Suppressor macrophage treated with lipopolysaccharide for 1 hour (primary cell): ENCODE results near the gene G6PC1.
"Not testable (repeated sequence)": the region's sequence is repeated elsewhere in the genome, so short reads cannot be mapped to it uniquely, and the experiment has no call there.

ENCODE experiments used
- DNase-seq, 3 donors: peaks; one replicate each; pipeline ENCODE4 v3.0.0-alpha.2; 2020 to 2022

Gene G6PC1

GRCh38 chr17:42873932-42874695 lies 26.5 kb upstream of the G6PC1 start:
- not testable (repeated sequence) for DNase-seq

DNA sequence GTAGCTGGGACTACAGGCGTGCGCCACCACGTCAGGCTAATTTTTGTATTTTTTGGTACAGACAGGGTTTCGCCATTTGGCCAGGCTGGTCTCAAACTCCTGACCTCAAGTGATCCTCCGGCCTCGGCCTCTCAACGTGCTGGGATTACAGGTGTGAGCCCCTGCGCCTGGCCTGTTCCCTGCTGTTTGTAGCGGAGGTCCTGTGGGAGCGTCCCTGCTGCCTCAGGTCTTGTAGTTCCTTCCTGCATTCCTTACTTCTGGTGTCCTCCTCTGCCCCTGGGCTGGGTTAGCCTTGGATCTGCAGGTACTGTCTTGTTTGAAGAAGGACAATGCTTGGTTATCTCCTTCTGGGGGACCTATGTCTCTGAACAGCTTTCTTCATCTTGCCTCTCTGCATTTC lies 23.6 kb upstream of the G6PC1 start:
- DNase-seq = no peak

DNA sequence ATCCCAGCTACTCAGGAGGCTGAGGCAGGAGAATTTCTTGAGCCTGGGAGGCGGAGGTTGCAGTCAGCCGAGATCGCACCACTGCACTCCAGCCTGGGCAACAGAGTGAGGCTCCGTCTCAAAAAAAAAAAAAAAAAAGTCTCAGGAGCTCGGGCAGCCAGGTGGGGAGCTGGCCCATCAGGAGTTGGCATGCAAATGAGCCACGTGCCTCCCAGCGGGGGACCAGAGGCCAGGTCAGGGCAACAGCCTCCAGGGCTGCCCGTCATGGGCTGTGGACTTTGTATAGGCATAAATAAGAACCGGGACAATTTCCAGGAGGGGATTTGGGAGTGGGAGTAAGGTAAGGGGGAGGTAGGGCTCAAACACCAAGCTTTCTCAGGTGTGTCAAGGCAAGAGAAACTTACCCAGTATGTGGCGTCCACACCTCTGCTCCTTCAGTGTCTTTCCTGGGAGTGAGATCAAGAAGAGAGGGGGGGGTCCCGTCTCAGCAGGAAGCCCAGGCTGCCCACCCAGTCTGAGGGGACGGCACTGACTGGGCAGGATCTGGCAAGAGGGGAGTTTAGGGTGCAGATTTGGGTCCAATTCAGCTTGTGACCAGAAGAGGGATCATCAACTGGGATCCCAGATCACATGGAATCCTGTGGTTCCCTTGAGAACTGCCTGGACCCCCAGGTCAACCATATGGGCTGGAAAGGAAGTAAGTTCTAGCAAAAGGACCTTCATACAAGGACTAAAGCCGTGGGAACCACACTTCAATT lies 22.3 kb upstream of the G6PC1 start:
- DNase-seq = no peak

DNA sequence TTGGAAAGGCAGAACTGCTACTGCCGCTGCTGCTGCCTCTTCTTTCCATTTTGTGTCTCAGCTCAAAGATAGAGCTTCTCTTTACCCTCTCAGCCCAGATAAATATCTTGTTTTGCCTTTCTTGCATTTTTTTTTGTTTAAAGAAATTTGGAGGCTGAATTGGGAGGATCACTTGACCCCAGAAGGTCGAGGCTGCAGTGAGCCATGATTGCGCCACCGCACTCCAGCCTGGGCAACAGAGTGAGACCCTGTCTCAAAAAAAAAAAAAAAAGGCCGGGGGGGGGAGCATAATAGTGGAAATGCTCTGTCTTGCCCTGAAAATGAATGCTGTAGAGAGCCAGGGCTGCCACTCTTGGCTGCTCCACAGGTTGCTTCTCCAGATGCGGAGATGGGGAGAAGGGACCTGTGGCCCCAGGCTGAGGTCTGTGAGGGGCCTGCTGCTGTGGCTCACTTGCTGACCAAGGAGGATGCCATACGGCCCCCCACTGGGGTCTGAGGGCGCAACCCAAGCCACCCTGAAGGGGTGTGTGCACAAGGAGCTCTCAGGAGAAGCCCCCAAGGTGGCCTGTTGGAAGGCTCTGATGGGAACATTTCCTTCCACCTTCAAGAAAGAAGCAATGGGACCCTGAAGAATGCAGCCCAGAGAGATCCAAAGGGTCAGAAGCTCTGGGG lies 21.5 kb upstream of the G6PC1 start:
- no peak for DNase-seq

GRCh38 chr17:42879596-42879985 lies 21.0 kb upstream of the G6PC1 start:
- DNase-seq = no peak

- DNase-seq = no peak
Measured at GRCh38 chr17:42880776-42881310, 19.8 kb upstream of the G6PC1 start.

- DNase-seq = not testable (repeated sequence)
Measured at GRCh38 chr17:42881706-42882105, 18.9 kb upstream of the G6PC1 start.

GRCh38 chr17:42882166-42882565 lies 18.4 kb upstream of the G6PC1 start:
- DNase-seq = no peak

DNA sequence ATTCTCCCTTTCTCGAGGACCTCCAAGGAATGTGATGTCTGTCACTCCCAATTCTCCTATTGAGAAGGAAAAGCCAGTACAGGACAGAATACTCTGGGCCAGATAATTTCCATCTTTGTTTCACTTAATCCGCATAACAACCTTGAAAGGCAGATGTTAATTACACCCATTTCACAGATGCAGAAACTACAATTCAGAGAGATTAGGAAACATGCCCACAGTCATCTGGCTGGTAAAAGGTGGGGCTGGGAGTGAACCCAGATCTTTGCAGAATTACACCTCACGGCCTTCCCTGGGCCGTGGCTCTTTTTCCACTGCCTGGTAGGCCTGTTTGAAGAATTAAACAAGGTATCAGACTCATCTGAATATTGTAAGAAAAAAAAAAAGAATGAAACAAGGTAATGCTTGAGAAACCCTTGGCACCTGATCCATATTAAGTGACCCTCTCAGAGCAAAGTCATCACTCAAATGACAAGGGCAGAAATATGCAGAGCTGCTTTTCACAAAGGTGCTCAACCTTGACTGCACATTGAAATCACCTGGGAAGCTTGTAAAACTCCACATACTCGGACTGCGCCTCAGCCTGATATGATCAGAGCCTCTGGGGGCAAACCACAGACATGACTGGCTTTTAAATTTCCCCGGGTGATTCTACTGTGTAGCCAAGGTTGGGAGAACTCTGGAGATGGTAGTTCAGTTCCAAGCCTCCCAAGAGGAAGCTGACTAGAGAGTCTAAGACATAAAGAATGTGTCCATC lies 16.6 kb upstream of the G6PC1 start:
- no peak for DNase-seq

DNA sequence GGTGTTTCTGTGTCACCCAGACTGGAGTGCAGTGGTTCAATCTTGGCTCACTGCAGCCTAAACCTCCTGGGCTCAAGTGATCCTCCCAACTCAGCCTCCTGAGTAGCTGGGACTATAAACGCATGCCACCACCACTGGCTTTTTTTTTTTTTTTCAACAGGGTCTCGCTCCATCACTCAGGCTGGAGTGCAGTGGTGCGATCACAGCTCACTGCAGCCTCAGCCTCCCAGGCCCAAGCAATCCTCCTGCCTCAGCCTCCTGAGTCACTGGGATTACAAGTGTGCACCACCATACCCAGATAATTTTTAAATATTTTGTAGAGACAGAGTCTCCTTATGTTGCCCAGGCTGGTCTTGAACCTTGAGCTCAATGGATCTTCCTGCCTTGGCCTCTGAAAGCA lies 14.8 kb upstream of the G6PC1 start:
- not testable (repeated sequence) for DNase-seq

GRCh38 chr17:42886283-42887176 lies 14.1 kb upstream of the G6PC1 start:
- DNase-seq = peak; percentile 51 to 53 (median 51)

DNA sequence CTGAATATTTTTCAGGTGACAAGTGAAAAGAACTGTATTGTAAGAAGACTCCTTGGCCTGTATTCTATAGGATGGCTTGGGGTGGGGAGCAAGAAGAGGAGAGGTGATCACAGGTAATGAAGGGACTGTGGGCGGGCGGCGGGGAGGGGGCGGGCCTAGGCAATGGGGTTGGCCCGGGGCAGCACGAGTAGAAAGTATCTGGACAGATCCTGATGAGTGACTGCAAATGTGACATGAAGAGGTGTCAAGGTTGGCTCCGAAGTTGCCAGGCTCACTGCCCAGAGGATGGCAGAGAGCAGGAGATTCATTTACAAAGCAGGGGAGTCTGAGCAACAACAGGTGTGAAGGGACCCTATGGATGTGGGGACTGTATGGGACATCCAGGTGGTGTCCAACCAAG lies 10.8 kb upstream of the G6PC1 start:
- DNase-seq = no peak

- peak in 1 of 3 donors; percentile 19 for DNase-seq
Measured at GRCh38 chr17:42891539-42892152, 9.0 kb upstream of the G6PC1 start.

DNA sequence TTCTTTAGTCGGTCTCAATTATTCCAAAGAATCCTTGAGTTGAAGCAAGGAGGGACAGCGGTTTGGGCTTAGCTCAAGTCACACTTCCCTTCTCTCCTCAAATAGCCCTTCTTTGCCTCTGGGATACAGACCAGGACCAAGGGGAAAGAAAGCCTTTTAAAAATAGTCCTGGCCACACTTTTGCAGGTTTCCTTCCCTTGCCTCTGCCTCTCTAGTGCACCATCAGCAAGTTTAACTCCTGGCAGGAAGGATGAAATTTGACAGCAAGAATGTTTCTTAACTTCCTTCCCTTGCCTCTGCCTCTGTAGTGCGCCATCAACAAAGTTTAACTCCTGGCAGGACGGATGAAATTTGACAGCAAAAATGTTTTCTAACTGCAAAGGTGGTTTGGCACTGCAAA lies 7.2 kb upstream of the G6PC1 start:
- DNase-seq = peak in 1 of 3 donors; percentile 26

- DNase-seq = no peak
Measured at GRCh38 chr17:42894283-42895184, 6.1 kb upstream of the G6PC1 start.

- peak; percentile 65 to 79 (median 73) for DNase-seq
Measured at GRCh38 chr17:42895185-42895555, 5.4 kb upstream of the G6PC1 start.

GRCh38 chr17:42898147-42898811 lies 2.3 kb upstream of the G6PC1 start:
- DNase-seq = no peak

DNA sequence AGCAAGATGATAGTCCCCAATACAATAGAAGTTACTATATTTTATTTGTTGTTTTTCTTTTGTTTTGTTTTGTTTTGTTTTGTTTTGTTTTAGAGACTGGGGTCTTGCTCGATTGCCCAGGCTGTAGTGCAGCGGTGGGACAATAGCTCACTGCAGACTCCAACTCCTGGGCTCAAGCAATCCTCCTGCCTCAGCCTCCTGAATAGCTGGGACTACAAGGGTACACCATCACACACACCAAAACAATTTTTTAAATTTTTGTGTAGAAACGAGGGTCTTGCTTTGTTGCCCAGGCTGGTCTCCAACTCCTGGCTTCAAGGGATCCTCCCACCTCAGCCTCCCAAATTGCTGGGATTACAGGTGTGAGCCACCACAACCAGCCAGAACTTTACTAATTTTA lies 618 bp upstream of the G6PC1 start:
- not testable (repeated sequence) for DNase-seq

- peak; percentile 69 to 78 (median 76) for DNase-seq
Measured at GRCh38 chr17:42901535-42902229, 1.1 kb downstream of the G6PC1 start.
